Measurements from ENCODE around the gene TFE3. TPM values are rescaled to one million over a fixed set of nuclear protein-coding genes. Genes with fewer than 3 reads are reported as not detected.

TFE3 gene
- total RNA-seq, 1 donor from 2014 or later: 63.3 TPM

GRCh38 chrX:49058794-49059193, 15.6 kb upstream of the TFE3 start, which contains the start of gene CCDC120:
Gene CCDC120 (plus strand): TSS chrX:49058999. CDS start chrX:49062042, 3,043 bp downstream.
- H3K4me3 ChIP-seq (ENCODE audit: low read depth, low read length): peak within 1 kb of the TSS; percentile 46
- no peak for DNase-seq (ENCODE audit: low read depth)
- H3K27me3 ChIP-seq (ENCODE audit: control insufficient read depth, insufficient read depth, low read length): no peaks in the 10 kb centered on the region
- TF ChIP-seq CTCF (IDR thresholded peaks at IDR 0.05; ENCODE audit: insufficient read depth, low read length, poor library complexity, severe bottlenecking): no peak
- H3K36me3 ChIP-seq (ENCODE audit: control insufficient read depth, insufficient read depth, low read length): no peaks in the 10 kb centered on the region

- peak overlapping the region; percentile 55 for H3K4me3 ChIP-seq (ENCODE audit: low read depth, low read length)
- no peak for DNase-seq (ENCODE audit: low read depth)
- no peak for TF ChIP-seq CTCF (IDR thresholded peaks at IDR 0.05; ENCODE audit: insufficient read depth, low read length, poor library complexity, severe bottlenecking)
- no peaks in the 10 kb centered on the region for H3K27me3 ChIP-seq (ENCODE audit: control insufficient read depth, insufficient read depth, low read length)
- H3K36me3 ChIP-seq (ENCODE audit: control insufficient read depth, insufficient read depth, low read length): no peaks in the 10 kb centered on the region
Observed at GRCh38 chrX:49054073-49054762, 11.1 kb upstream of the TFE3 start.

- Histone ChIP-seq H3K36me3 (ENCODE audit: control insufficient read depth, insufficient read depth, low read length) (no peaks in the 10 kb centered on the region), H3K4me3 (ENCODE audit: low read depth, low read length) (peak overlapping the region; percentile 55), H3K27me3 (ENCODE audit: control insufficient read depth, insufficient read depth, low read length) (no peaks in the 10 kb centered on the region)
- TF ChIP-seq CTCF (IDR thresholded peaks at IDR 0.05; ENCODE audit: insufficient read depth, low read length, poor library complexity, severe bottlenecking): no peak
- DNase-seq (ENCODE audit: low read depth): no peak
Observed at GRCh38 chrX:49053223-49054072, 10.3 kb upstream of the TFE3 start.

- TF ChIP-seq CTCF (IDR thresholded peaks at IDR 0.05; ENCODE audit: insufficient read depth, low read length, poor library complexity, severe bottlenecking): no peak
- DNase-seq (ENCODE audit: low read depth): no peak
- peak overlapping the region; percentile 23 for H3K4me3 ChIP-seq (ENCODE audit: low read depth, low read length)
- H3K36me3 ChIP-seq (ENCODE audit: control insufficient read depth, insufficient read depth, low read length): no peaks in the 10 kb centered on the region
- no peaks in the 10 kb centered on the region for H3K27me3 ChIP-seq (ENCODE audit: control insufficient read depth, insufficient read depth, low read length)
Observed at GRCh38 chrX:49043987-49044281, 777 bp upstream of the TFE3 start.

- peak overlapping the region; percentile 52 for H3K4me3 ChIP-seq (ENCODE audit: low read depth, low read length)
- H3K27me3 ChIP-seq (ENCODE audit: control insufficient read depth, insufficient read depth, low read length): no peaks in the 10 kb centered on the region
- no peak for DNase-seq (ENCODE audit: low read depth)
- no peak for TF ChIP-seq CTCF (IDR thresholded peaks at IDR 0.05; ENCODE audit: insufficient read depth, low read length, poor library complexity, severe bottlenecking)
- no peaks in the 10 kb centered on the region for H3K36me3 ChIP-seq (ENCODE audit: control insufficient read depth, insufficient read depth, low read length)
Observed at GRCh38 chrX:49042581-49043219, 457 bp downstream of the TFE3 start.
